Raji (cell line): Measurements from ENCODE around the gene ZCCHC14.

ENCODE experiments used
- POLR2A ChIP-seq: IDR thresholded peaks from 2 replicates; pipeline ENCODE4 v1.6.1; 2011; ENCODE audit warnings: low read depth, low read length, control low read depth; ENCODE audit not compliant: insufficient read depth

Gene ZCCHC14

GRCh38 chr16:87498324-87499188 is 5.7 kb upstream of the ZCCHC14 start:
- no peak for TF ChIP-seq POLR2A

GRCh38 chr16:87496447-87496801 is 3.6 kb upstream of the ZCCHC14 start:
- TF ChIP-seq POLR2A, result no peak

GRCh38 chr16:87495578-87496446 is 3.0 kb upstream of the ZCCHC14 start:
- TF ChIP-seq POLR2A, result no peak

GRCh38 chr16:87493608-87494280 is 920 bp upstream of the ZCCHC14 start:
- TF ChIP-seq POLR2A, result no peak

GRCh38 chr16:87492291-87492630 is 563 bp downstream of the ZCCHC14 start:
- no peak for TF ChIP-seq POLR2A

- TF ChIP-seq POLR2A, result no peak
Observed at GRCh38 chr16:87491522-87492290, 1.1 kb downstream of the ZCCHC14 start.

- TF ChIP-seq POLR2A, result no peak
Observed at GRCh38 chr16:87490096-87490798, 2.6 kb downstream of the ZCCHC14 start.

- no peak for TF ChIP-seq POLR2A
Observed at GRCh38 chr16:87489434-87490045, 3.3 kb downstream of the ZCCHC14 start.

GRCh38 chr16:87487361-87487924 is 5.4 kb downstream of the ZCCHC14 start:
- TF ChIP-seq POLR2A, result no peak

GRCh38 chr16:87486713-87487247 is 6.0 kb downstream of the ZCCHC14 start:
- no peak for TF ChIP-seq POLR2A

- no peak for TF ChIP-seq POLR2A
Observed at GRCh38 chr16:87486282-87486681, 6.5 kb downstream of the ZCCHC14 start.

- TF ChIP-seq POLR2A, result no peak
Observed at GRCh38 chr16:87484487-87485331, 8.1 kb downstream of the ZCCHC14 start.
